SK-N-SH treated with all-trans-retinoic acid at 6 μM for 48 hours (cell line): Measurements from ENCODE around the gene RMC1.

ENCODE experiments used
- ATAC-seq: fragments of 200-7000 bp; cut with Tn5 transposase; 3 replicates; pipeline ENCODE4 v1.9.1; 2020; ENCODE audit warnings: mild to moderate bottlenecking, moderate library complexity
- ARNTL ChIP-seq: fragments of 450-650 bp; formaldehyde crosslinking; IDR thresholded peaks from 2 replicates; pipeline ENCODE4 v1.5.0; 2020; ENCODE audit warnings: low read depth, mild to moderate bottlenecking, moderate library complexity, borderline replicate concordance
- BACH2 ChIP-seq: fragments of 250-450 bp; sonication (Bioruptor Pico); IDR thresholded peaks from 2 replicates; pipeline ENCODE4 v1.9.0; 2021; ENCODE audit warnings: mild to moderate bottlenecking, borderline replicate concordance
- CREB5 ChIP-seq: fragments of 250-450 bp; sonication (Bioruptor Pico); IDR thresholded peaks from 2 replicates; pipeline ENCODE4 v1.5.1; 2020; ENCODE audit warnings: low read depth, mild to moderate bottlenecking, moderate library complexity
- CSDC2 ChIP-seq: fragments of 250-450 bp; sonication (Bioruptor Pico); IDR thresholded peaks from 2 replicates; pipeline ENCODE4 v1.5.0; 2020; ENCODE audit warnings: mild to moderate bottlenecking, moderate library complexity
- ESRRG ChIP-seq: fragments of 250-450 bp; sonication (Bioruptor Pico); IDR thresholded peaks from 2 replicates; pipeline ENCODE4 v1.6.1; 2021; ENCODE audit warnings: mild to moderate bottlenecking
- GLIS3 ChIP-seq: fragments of 250-450 bp; sonication (Bioruptor Pico); IDR thresholded peaks from 2 replicates; pipeline ENCODE4 v1.5.0; 2020; ENCODE audit warnings: mild to moderate bottlenecking, moderate library complexity
- ISL1 ChIP-seq: fragments of 250-450 bp; sonication (Bioruptor Pico); IDR thresholded peaks from 2 replicates; pipeline ENCODE4 v2.1.2; 2022; ENCODE audit warnings: mild to moderate bottlenecking, moderate library complexity
- OSR1 ChIP-seq: fragments of 250-450 bp; sonication (Bioruptor Pico); IDR thresholded peaks from 2 replicates; pipeline ENCODE4 v1.8.0; 2022; ENCODE audit warnings: moderate library complexity, mild to moderate bottlenecking, inconsistent platforms
- PPARA ChIP-seq: fragments of 250-450 bp; sonication (Bioruptor Pico); IDR thresholded peaks from 2 replicates; pipeline ENCODE4 v1.5.0; 2020; ENCODE audit warnings: mild to moderate bottlenecking, borderline replicate concordance
- RARB ChIP-seq: fragments of 250-450 bp; sonication (Bioruptor Pico); IDR thresholded peaks from 2 replicates; pipeline ENCODE4 v1.8.0; 2021; ENCODE audit warnings: mild to moderate bottlenecking, moderate library complexity
- SNAI2 ChIP-seq: fragments of 250-450 bp; sonication (Bioruptor Pico); IDR thresholded peaks from 2 replicates; pipeline ENCODE4 v1.5.0; 2020; ENCODE audit warnings: mild to moderate bottlenecking, moderate library complexity
- TCF4 ChIP-seq: fragments of 250-450 bp; sonication (Bioruptor Pico); IDR thresholded peaks from 2 replicates; pipeline ENCODE4 v1.8.0; 2021; ENCODE audit warnings: mild to moderate bottlenecking, moderate library complexity, borderline replicate concordance
- TOX ChIP-seq: fragments of 250-450 bp; sonication (Bioruptor Pico); IDR thresholded peaks from 2 replicates; pipeline ENCODE4 v1.8.0; 2021; ENCODE audit warnings: mild to moderate bottlenecking, moderate library complexity, borderline replicate concordance
- TSHZ2 ChIP-seq: fragments of 250-450 bp; sonication (Bioruptor Pico); IDR thresholded peaks from 2 replicates; pipeline ENCODE4 v1.5.0; 2020; ENCODE audit warnings: mild to moderate bottlenecking, moderate library complexity
- ZC3H10 ChIP-seq: fragments of 250-450 bp; sonication (Bioruptor Pico); IDR thresholded peaks from 2 replicates; pipeline ENCODE4 v1.5.1; 2021; ENCODE audit warnings: mild to moderate bottlenecking, moderate library complexity
- ZFP3 ChIP-seq: fragments of 250-450 bp; sonication (Bioruptor Pico); IDR thresholded peaks from 2 replicates; pipeline ENCODE4 v1.5.0; 2020; ENCODE audit warnings: mild to moderate bottlenecking, moderate library complexity
- ZNF565 ChIP-seq: fragments of 450-650 bp; formaldehyde crosslinking; conservative IDR thresholded peaks from 2 replicates; pipeline ENCODE4 v1.5.0; 2020; ENCODE audit warnings: low read depth, mild to moderate bottlenecking, moderate library complexity
- ZNF70 ChIP-seq: fragments of 450-650 bp; formaldehyde crosslinking; IDR thresholded peaks from 2 replicates; pipeline ENCODE4 v1.5.0; 2020; ENCODE audit warnings: mild to moderate bottlenecking, moderate library complexity
- ZNF8 ChIP-seq: fragments of 450-650 bp; formaldehyde crosslinking; IDR thresholded peaks from 2 replicates; pipeline ENCODE4 v1.5.0; 2020; ENCODE audit warnings: mild to moderate bottlenecking, moderate library complexity
- TF ChIP-seq, protein P1 (sequence below): fragments of 250-450 bp; sonication (Bioruptor Pico); IDR thresholded peaks from 2 replicates; pipeline ENCODE4 v1.8.0; 2020; ENCODE audit warnings: mild to moderate bottlenecking, moderate library complexity, borderline replicate concordance
- TF ChIP-seq, protein P2 (sequence below): fragments of 250-450 bp; sonication (Bioruptor Pico); IDR thresholded peaks from 2 replicates; pipeline ENCODE4 v1.8.0; 2021; ENCODE audit warnings: low read depth, mild to moderate bottlenecking, moderate library complexity, borderline replicate concordance

The RMC1 gene

GRCh38 chr18:23547846-23548245, 44.5 kb downstream of the RMC1 start:
- ATAC-seq, result no peak
- TF ChIP-seq TOX (CRISPR knock-in tag), result no peak
- no peak for TF ChIP-seq TCF4 (CRISPR knock-in tag)
- TF ChIP-seq OSR1, result no peak
- TF ChIP-seq GLIS3, result no peak
- TF ChIP-seq CSDC2, result no peak
- TF ChIP-seq CREB5 (CRISPR knock-in tag), result no peak
- TF ChIP-seq ZNF70, result no peak
- TF ChIP-seq TSHZ2 (CRISPR knock-in tag), result no peak
- TF ChIP-seq ARNTL (CRISPR knock-in tag), result no peak
- TF ChIP-seq ISL1 (CRISPR knock-in tag), result no peak
- TF ChIP-seq SNAI2 (CRISPR knock-in tag), result no peak
- no peak for TF ChIP-seq ZFP3
- TF ChIP-seq PPARA, result no peak
- TF ChIP-seq, protein P1, sequence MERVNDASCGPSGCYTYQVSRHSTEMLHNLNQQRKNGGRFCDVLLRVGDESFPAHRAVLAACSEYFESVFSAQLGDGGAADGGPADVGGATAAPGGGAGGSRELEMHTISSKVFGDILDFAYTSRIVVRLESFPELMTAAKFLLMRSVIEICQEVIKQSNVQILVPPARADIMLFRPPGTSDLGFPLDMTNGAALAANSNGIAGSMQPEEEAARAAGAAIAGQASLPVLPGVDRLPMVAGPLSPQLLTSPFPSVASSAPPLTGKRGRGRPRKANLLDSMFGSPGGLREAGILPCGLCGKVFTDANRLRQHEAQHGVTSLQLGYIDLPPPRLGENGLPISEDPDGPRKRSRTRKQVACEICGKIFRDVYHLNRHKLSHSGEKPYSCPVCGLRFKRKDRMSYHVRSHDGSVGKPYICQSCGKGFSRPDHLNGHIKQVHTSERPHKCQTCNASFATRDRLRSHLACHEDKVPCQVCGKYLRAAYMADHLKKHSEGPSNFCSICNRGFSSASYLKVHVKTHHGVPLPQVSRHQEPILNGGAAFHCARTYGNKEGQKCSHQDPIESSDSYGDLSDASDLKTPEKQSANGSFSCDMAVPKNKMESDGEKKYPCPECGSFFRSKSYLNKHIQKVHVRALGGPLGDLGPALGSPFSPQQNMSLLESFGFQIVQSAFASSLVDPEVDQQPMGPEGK (CRISPR knock-in tag), result no peak
- TF ChIP-seq ZNF565, result no peak
- TF ChIP-seq, protein P2, sequence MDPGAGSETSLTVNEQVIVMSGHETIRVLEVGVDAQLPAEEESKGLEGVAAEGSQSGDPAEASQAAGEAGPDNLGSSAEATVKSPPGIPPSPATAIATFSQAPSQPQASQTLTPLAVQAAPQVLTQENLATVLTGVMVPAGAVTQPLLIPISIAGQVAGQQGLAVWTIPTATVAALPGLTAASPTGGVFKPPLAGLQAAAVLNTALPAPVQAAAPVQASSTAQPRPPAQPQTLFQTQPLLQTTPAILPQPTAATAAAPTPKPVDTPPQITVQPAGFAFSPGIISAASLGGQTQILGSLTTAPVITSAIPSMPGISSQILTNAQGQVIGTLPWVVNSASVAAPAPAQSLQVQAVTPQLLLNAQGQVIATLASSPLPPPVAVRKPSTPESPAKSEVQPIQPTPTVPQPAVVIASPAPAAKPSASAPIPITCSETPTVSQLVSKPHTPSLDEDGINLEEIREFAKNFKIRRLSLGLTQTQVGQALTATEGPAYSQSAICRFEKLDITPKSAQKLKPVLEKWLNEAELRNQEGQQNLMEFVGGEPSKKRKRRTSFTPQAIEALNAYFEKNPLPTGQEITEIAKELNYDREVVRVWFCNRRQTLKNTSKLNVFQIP (CRISPR knock-in tag), result no peak
- no peak for TF ChIP-seq ESRRG

DNA sequence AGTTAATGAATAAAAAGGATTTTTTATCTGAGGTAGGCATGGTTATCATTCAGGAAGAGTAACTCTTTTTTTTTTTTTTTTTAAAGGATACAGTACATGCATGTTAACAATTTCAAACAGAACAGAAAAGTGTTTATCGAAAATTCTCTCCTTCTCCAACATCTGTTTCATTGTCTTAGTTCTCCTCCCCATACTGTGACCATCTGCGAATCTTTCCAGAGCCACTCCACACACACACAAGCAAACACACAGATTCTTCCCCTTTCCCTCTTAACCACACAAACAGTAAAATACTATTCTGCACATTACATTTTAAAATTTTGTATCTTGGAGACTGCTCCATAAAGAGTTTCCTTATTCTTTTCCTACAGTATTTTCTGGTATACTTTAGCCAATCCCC, 45.0 kb downstream of the RMC1 start:
- TF ChIP-seq TCF4 (CRISPR knock-in tag) (no peak), PPARA (no peak), RARB (CRISPR knock-in tag) (no peak), SNAI2 (CRISPR knock-in tag) (no peak), ISL1 (CRISPR knock-in tag) (no peak), TOX (CRISPR knock-in tag) (no peak), ZC3H10 (CRISPR knock-in tag) (no peak), BACH2 (no peak), ESRRG (no peak), ZFP3 (no peak), CREB5 (CRISPR knock-in tag) (no peak), CSDC2 (no peak)
- TF ChIP-seq, protein P2 (CRISPR knock-in tag), result no peak

DNA sequence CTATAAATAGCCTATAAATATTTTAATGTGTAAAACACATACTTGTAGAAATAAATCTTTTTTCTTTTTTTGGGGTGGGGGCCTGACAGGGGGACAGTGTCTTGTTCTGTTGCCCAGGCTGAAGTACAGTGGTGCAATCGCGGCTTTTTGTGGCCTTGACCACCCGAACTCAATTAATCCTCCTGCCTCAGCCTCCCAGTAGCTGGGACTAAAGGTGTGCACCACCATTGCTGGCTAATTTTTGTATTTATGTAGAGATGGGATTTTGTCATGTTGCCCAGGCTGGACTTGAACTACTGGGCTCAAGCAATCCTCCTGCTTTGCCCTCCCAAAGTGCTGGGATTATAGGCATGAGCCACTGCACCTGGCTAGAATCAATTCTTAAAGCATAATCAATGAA, 45.4 kb downstream of the RMC1 start:
- ATAC-seq, result no peak
- TF ChIP-seq ZNF70 (no peak), ISL1 (CRISPR knock-in tag) (no peak), ZNF8 (CRISPR knock-in tag) (no peak), ESRRG (no peak), TSHZ2 (CRISPR knock-in tag) (no peak), ZNF565 (no peak), TOX (CRISPR knock-in tag) (no peak)
- TF ChIP-seq, protein P2 (CRISPR knock-in tag), result no peak

More for the DNA sequence above, 45.0 kb downstream of the RMC1 start:
- ATAC-seq, result no peak
